ENCODE results near the gene PCDHA1. TPM values are rescaled to one million over a fixed set of nuclear protein-coding genes. Genes with fewer than 3 reads are reported as not detected.

PCDHA1 gene
- total RNA-seq, 4 donors from 2014 or later = not detected

GRCh38 chr5:140996060-140996459 lies 210.1 kb downstream of the PCDHA1 start:
- DNase-seq (ENCODE audit: extremely low spot score) = no peak
- intact Hi-C loops (cut with DNase I) = no loop called here
- TF ChIP-seq EP300 (IDR thresholded peaks at IDR 0.05) (no peak), POLR2AphosphoS5 (IDR thresholded peaks at IDR 0.05) (no peak)
- no peak overlapping the region for H3K4me3 ChIP-seq
- peaks cover 0 to 9% (median 5%) of the 10 kb centered on the region in 4 donors for H3K4me1 ChIP-seq
- no peaks in the 10 kb centered on the region for H3K36me3 ChIP-seq
- H3K27me3 ChIP-seq = no peaks in the 10 kb centered on the region
- WGBS = 77% methylated on average over 1 of the region's 1 CpG
- no peaks in the 10 kb centered on the region for H3K9me3 ChIP-seq
- no peak overlapping the region for H3K27ac ChIP-seq (replicated peaks in 1 of 4)

- Histone ChIP-seq H3K36me3 (no peaks in the 10 kb centered on the region), H3K27ac (replicated peaks in 1 of 4) (no peak overlapping the region), H3K4me3 (no peak overlapping the region), H3K4me1 (peaks cover 9 to 23% (median 19%) of the 10 kb centered on the region in 4 donors), H3K27me3 (no peaks in the 10 kb centered on the region), H3K9me3 (no peaks in the 10 kb centered on the region)
- intact Hi-C loops (cut with DNase I) = no loop called here
- no peak for TF ChIP-seq EP300 (IDR thresholded peaks at IDR 0.05)
- no peak for TF ChIP-seq POLR2A (IDR thresholded peaks at IDR 0.05; ENCODE audit: low read depth)
- no peak for TF ChIP-seq CTCF (IDR thresholded peaks at IDR 0.05)
- TF ChIP-seq POLR2AphosphoS5 (IDR thresholded peaks at IDR 0.05) = no peak
- DNase-seq (ENCODE audit: extremely low spot score) = no peak
- WGBS = 81% methylated on average over 2 of the region's 2 CpGs
Measured at GRCh38 chr5:140998921-140999410, 213.0 kb downstream of the PCDHA1 start.

GRCh38 chr5:141001446-141001843 lies 215.5 kb downstream of the PCDHA1 start:
- 8% methylated on average over 9 of the region's 9 CpGs for WGBS
- Histone ChIP-seq H3K4me3 (peak overlapping the region; percentile 35 to 50 (median 41)), H3K27ac (replicated peaks in 1 of 4) (no peak overlapping the region), H3K9me3 (no peaks in the 10 kb centered on the region), H3K36me3 (no peaks in the 10 kb centered on the region), H3K27me3 (no peaks in the 10 kb centered on the region), H3K4me1 (peaks cover 9 to 17% (median 15%) of the 10 kb centered on the region in 4 donors)
- TF ChIP-seq POLR2AphosphoS5 (IDR thresholded peaks at IDR 0.05) = no peak
- no peak for TF ChIP-seq EP300 (IDR thresholded peaks at IDR 0.05)
- TF ChIP-seq POLR2A (IDR thresholded peaks at IDR 0.05; ENCODE audit: low read depth) = no peak
- TF ChIP-seq CTCF (IDR thresholded peaks at IDR 0.05) = no peak
- intact Hi-C loops (cut with DNase I) = no loop called here
- DNase-seq (ENCODE audit: extremely low spot score) = no peak

- no peaks in the 10 kb centered on the region for H3K27me3 ChIP-seq
- intact Hi-C loops (cut with DNase I) = no loop called here
- 3% methylated on average over 19 of the region's 19 CpGs for WGBS
- TF ChIP-seq EP300 (IDR thresholded peaks at IDR 0.05) (no peak), CTCF (IDR thresholded peaks at IDR 0.05) (no peak), POLR2A (IDR thresholded peaks at IDR 0.05; ENCODE audit: low read depth) (no peak), POLR2AphosphoS5 (IDR thresholded peaks at IDR 0.05) (no peak)
- H3K9me3 ChIP-seq = no peaks in the 10 kb centered on the region
- peak overlapping the region; percentile 35 to 50 (median 41) for H3K4me3 ChIP-seq
- H3K36me3 ChIP-seq = no peaks in the 10 kb centered on the region
- H3K27ac ChIP-seq (replicated peaks in 1 of 4) = peak overlapping the region in 1 of 4 donors; percentile 20
- no peak for DNase-seq (ENCODE audit: extremely low spot score)
- peaks cover 9 to 17% (median 15%) of the 10 kb centered on the region in 4 donors for H3K4me1 ChIP-seq
Measured at GRCh38 chr5:141001844-141002604, 216.1 kb downstream of the PCDHA1 start.

GRCh38 chr5:141002605-141002965 lies 216.6 kb downstream of the PCDHA1 start:
- WGBS = 59% methylated on average over 3 of the region's 3 CpGs
- Histone ChIP-seq H3K27ac (replicated peaks in 1 of 4) (no peak overlapping the region), H3K4me1 (peaks cover 9 to 17% (median 15%) of the 10 kb centered on the region in 4 donors), H3K36me3 (no peaks in the 10 kb centered on the region), H3K4me3 (peak overlapping the region in 1 of 4 donors; percentile 42), H3K9me3 (no peaks in the 10 kb centered on the region), H3K27me3 (no peaks in the 10 kb centered on the region)
- TF ChIP-seq EP300 (IDR thresholded peaks at IDR 0.05) (no peak), POLR2A (IDR thresholded peaks at IDR 0.05; ENCODE audit: low read depth) (no peak)
- intact Hi-C loops (cut with DNase I) = no loop called here
- no peak for DNase-seq (ENCODE audit: extremely low spot score)
